Endodermal cell (in vitro differentiated cells): Measurements from ENCODE around the gene MYL2. TPM values are rescaled to one million over a fixed set of nuclear protein-coding genes. Genes with fewer than 3 reads are reported as not detected.
"Not testable (repeated sequence)": the region's sequence is repeated elsewhere in the genome, so short reads cannot be mapped to it uniquely, and the experiment has no call there.

Experiments used
- DNase-seq: peaks from one replicate; pipeline ENCODE4 v3.0.0-alpha.2; 2017
- H3K27ac ChIP-seq: 2 replicates; pipeline ENCODE4 v1.5.1; 2013; ENCODE audit warnings: mild to moderate bottlenecking, low read depth, low read length, moderate library complexity
- H3K27me3 ChIP-seq: 2 replicates; pipeline ENCODE4 v1.6.1; 2013; ENCODE audit warnings: mild to moderate bottlenecking, low read length, moderate library complexity; ENCODE audit not compliant: insufficient read depth, control insufficient read depth, poor library complexity, severe bottlenecking
- H3K36me3 ChIP-seq: 2 replicates; pipeline ENCODE4 v1.7.0; 2013; ENCODE audit warnings: mild to moderate bottlenecking, low read length, moderate library complexity; ENCODE audit not compliant: control insufficient read depth, insufficient read depth
- H3K4me1 ChIP-seq: one replicate; pipeline ENCODE4 v1.7.0; 2013; ENCODE audit warnings: low read length; ENCODE audit not compliant: control insufficient read depth, insufficient read depth
- H3K4me3 ChIP-seq: 2 replicates; pipeline ENCODE4 v1.5.1; 2013; ENCODE audit warnings: mild to moderate bottlenecking, low read length, moderate library complexity
- H3K9ac ChIP-seq: 2 replicates; pipeline ENCODE4 v1.6.1; 2013; ENCODE audit warnings: mild to moderate bottlenecking, low read length, moderate library complexity; ENCODE audit not compliant: poor library complexity, severe bottlenecking; ENCODE audit errors: extremely low read depth
- H3K9me3 ChIP-seq: 2 replicates; pipeline ENCODE4 v1.6.1; 2013; ENCODE audit warnings: mild to moderate bottlenecking, low read length, moderate library complexity; ENCODE audit not compliant: control insufficient read depth
- H3K27ac Mint-ChIP-seq: 2 replicates; pipeline ENCODE4 v1.8.0; 2020; ENCODE audit warnings: mixed read lengths
- H3K27me3 Mint-ChIP-seq: 2 replicates; pipeline ENCODE4 v1.8.0; 2021; ENCODE audit warnings: mild to moderate bottlenecking, mixed read lengths; ENCODE audit not compliant: insufficient read depth
- H3K36me3 Mint-ChIP-seq: 2 replicates; pipeline ENCODE4 v1.8.0; 2020; ENCODE audit warnings: low read depth, mixed read lengths
- H3K4me1 Mint-ChIP-seq: 2 replicates; pipeline ENCODE4 v1.8.0; 2020; ENCODE audit warnings: mixed read lengths
- H3K4me3 Mint-ChIP-seq: 2 replicates; pipeline ENCODE4 v1.8.0; 2020; ENCODE audit warnings: mild to moderate bottlenecking, moderate library complexity, mixed read lengths
- H3K9me3 Mint-ChIP-seq: 2 replicates; pipeline ENCODE4 v1.8.0; 2020; ENCODE audit warnings: mild to moderate bottlenecking, mixed read lengths
- CTCF ChIP-seq: fragments of 200-600 bp; sonication (generic); conservative IDR thresholded peaks from 2 replicates; pipeline ENCODE4 v1.5.0; 2021; ENCODE audit warnings: antibody characterized with exemption, mild to moderate bottlenecking
- WGBS, 2 experiments: methylation state at CpG; one replicate each; pipeline versions ENCODE4 v1.1.5 to v1.1.7; 2013; ENCODE audit warnings: missing lambda C conversion rate in 2 of 2, mixed read lengths in 1 of 2; ENCODE audit not compliant: insufficient coverage in 1 of 2, insufficient read length in 1 of 2; 5-methylcytosine and 5-hydroxymethylcytosine counted together
- total RNA-seq, 2 donors: library from RNA; stranded (reverse); fragmentation: NEBNext Ultra II Directional in 1 of 2; extraction: Animal tissue kit (Norgen Biotek cat#: 25700) in 1 of 2; gene quantifications; 2 replicates in 1 of 2; 3 replicates in 1 of 2; pipeline ENCODE4 v1.2.1, GENCODE V29; 2021

MYL2 gene
- total RNA-seq, 2 donors from 2014 or later = 0.89 TPM; not detected in 1

GRCh38 chr12:110960795-110961194 is 40.4 kb upstream of the MYL2 start:
- Mint-ChIP-seq H3K4me1 (no peaks in the 10 kb centered on the region), H3K9me3 (peaks cover 4% of the 10 kb centered on the region), H3K36me3 (no peaks in the 10 kb centered on the region), H3K4me3 (no peak overlapping the region), H3K27me3 (peaks cover 11% of the 10 kb centered on the region), H3K27ac (no peak overlapping the region)
- no peaks in the 10 kb centered on the region for H3K4me1 ChIP-seq
- no peak overlapping the region for H3K9ac ChIP-seq
- no peak overlapping the region for H3K27ac ChIP-seq
- no peaks in the 10 kb centered on the region for H3K27me3 ChIP-seq
- H3K4me3 ChIP-seq = no peak overlapping the region
- WGBS, 2 experiments = 83 to 95% methylated on average over 1 to 2 of the region's 2 CpGs
- TF ChIP-seq CTCF = no peak
- DNase-seq = peak; percentile 19
- H3K9me3 ChIP-seq = peaks cover 6% of the 10 kb centered on the region
- no peaks in the 10 kb centered on the region for H3K36me3 ChIP-seq

GRCh38 chr12:110957652-110958051 is 37.3 kb upstream of the MYL2 start:
- Mint-ChIP-seq H3K27ac (no peak overlapping the region), H3K36me3 (no peaks in the 10 kb centered on the region), H3K4me3 (no peak overlapping the region), H3K27me3 (peaks cover 6% of the 10 kb centered on the region), H3K4me1 (no peaks in the 10 kb centered on the region), H3K9me3 (peaks cover 6% of the 10 kb centered on the region)
- Histone ChIP-seq H3K27me3 (no peaks in the 10 kb centered on the region), H3K9me3 (peaks cover 6% of the 10 kb centered on the region), H3K9ac (no peak overlapping the region), H3K4me3 (no peak overlapping the region), H3K27ac (no peak overlapping the region), H3K36me3 (no peaks in the 10 kb centered on the region), H3K4me1 (no peaks in the 10 kb centered on the region)
- DNase-seq = peak; percentile 42
- WGBS, 2 experiments = 92 to 96% methylated on average over 9 of the region's 9 CpGs
- TF ChIP-seq CTCF = no peak

DNA sequence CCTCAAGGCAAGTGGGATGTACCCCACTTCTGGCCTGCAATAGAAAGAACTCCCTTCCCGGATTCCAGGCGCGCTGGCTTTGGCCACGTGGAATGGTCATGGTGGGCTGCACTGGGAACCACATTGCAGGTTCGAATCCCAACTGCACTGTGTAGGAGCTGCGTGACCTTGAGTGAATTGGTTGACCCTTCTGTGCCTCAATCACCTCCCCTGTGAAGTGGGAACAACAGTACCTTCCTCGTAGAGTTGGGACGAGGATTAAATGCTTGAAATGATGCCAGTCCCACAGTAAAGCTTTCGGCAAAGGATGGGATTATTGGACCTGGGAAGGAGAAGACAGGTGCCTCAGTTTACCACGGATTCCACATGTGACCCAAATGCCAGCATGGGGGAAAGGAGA is 36.8 kb upstream of the MYL2 start:
- Mint-ChIP-seq H3K4me3 (no peak overlapping the region), H3K36me3 (no peaks in the 10 kb centered on the region), H3K27me3 (peaks cover 4% of the 10 kb centered on the region), H3K4me1 (no peaks in the 10 kb centered on the region), H3K9me3 (peaks cover 11% of the 10 kb centered on the region), H3K27ac (no peak overlapping the region)
- TF ChIP-seq CTCF = no peak
- no peak overlapping the region for H3K27ac ChIP-seq
- WGBS, 2 experiments = 96 to 98% methylated on average over 9 to 10 of the region's 10 CpGs
- no peaks in the 10 kb centered on the region for H3K27me3 ChIP-seq
- no peaks in the 10 kb centered on the region for H3K36me3 ChIP-seq
- peak; percentile 32 for DNase-seq
- H3K4me3 ChIP-seq = no peak overlapping the region
- H3K9me3 ChIP-seq = peaks cover 6% of the 10 kb centered on the region
- no peak overlapping the region for H3K9ac ChIP-seq
- no peaks in the 10 kb centered on the region for H3K4me1 ChIP-seq

DNA sequence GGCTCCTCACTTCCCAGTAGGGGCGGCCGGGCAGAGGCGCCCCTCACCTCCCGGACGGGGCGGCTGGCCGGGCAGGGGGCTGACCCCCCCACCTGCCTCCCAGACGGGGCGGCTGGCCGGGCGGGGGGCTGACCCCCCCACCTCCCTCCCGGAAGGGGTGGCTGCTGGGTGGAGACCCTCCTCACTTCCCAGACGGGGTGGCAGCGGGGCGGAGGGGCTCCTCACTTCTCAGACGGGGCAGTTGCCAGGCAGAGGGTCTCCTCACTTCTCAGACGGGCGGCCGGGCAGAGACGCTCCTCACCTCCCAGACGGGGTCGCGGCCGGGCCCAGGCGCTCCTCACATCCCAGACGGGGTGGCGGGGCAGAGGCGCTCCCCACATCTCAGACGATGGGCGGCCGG is 30.5 kb upstream of the MYL2 start:
- not testable (repeated sequence) for H3K4me3 Mint-ChIP-seq, H3K27me3 Mint-ChIP-seq, H3K27ac Mint-ChIP-seq, H3K36me3 ChIP-seq, H3K27ac ChIP-seq, DNase-seq, H3K4me1 ChIP-seq, H3K27me3 ChIP-seq, H3K9ac ChIP-seq, H3K36me3 Mint-ChIP-seq, H3K4me3 ChIP-seq, H3K4me1 Mint-ChIP-seq
- peaks cover 55% of the 10 kb centered on the region for H3K9me3 Mint-ChIP-seq
- 93 to 100% methylated on average over 8 to 23 of the region's 31 CpGs for WGBS, 2 experiments
- H3K9me3 ChIP-seq = peaks cover 28% of the 10 kb centered on the region

DNA sequence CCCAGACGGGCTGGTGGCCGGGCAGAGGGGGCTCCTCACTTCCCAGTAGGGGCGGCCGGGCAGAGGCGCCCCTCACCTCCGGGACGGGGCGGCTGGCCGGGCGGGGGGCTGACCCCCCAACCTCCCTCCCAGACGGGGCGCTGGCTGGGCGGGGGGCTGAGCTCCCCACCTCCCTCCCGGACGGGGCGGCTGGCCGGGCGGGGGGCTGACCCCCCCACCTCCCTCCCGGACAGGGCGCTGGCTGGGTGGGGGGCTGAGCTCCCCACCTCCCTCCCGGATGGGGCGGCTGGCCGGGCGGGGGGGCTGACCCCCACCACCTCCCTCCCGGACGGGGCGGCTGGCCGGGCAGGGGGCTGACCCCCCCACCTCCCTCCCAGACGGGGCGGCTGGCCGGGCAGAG is 30.1 kb upstream of the MYL2 start:
- H3K9ac ChIP-seq, H3K4me1 Mint-ChIP-seq, H3K36me3 Mint-ChIP-seq, H3K4me3 ChIP-seq, H3K27ac ChIP-seq, H3K27me3 Mint-ChIP-seq, H3K27me3 ChIP-seq, DNase-seq, H3K4me1 ChIP-seq, H3K4me3 Mint-ChIP-seq, H3K36me3 ChIP-seq, H3K27ac Mint-ChIP-seq: not testable (repeated sequence)
- peaks cover 32% of the 10 kb centered on the region for H3K9me3 ChIP-seq
- H3K9me3 Mint-ChIP-seq = peaks cover 59% of the 10 kb centered on the region
- WGBS, 2 experiments = 92 to 95% methylated on average over 2 to 22 of the region's 31 CpGs
